K562 (cell line): ENCODE data around the gene INO80.

ENCODE experiments used
- BACH1 ChIP-seq: fragments of 200-800 bp; sonication (Bioruptor generic); IDR thresholded peaks from 2 replicates; pipeline ENCODE4 v1.6.1; 2016; ENCODE audit warnings: missing genetic modification characterization, missing compliant biosample characterization
- CTCF ChIP-seq, 3 experiments: IDR thresholded peaks in 2 of 3; conservative IDR thresholded peaks in 1 of 3; 2 replicates each; pipeline ENCODE4 v1.5.1; 2011 to 2012; ENCODE audit warnings: low read length in 3 of 3, mild to moderate bottlenecking in 3 of 3, control low read depth in 2 of 3, improper control_type of control experiment in 1 of 3, inconsistent platforms in 1 of 3, low read depth in 1 of 3, mixed read lengths in 1 of 3, moderate library complexity in 1 of 3; ENCODE audit not compliant: insufficient read depth in 2 of 3
- EP300 ChIP-seq: IDR thresholded peaks from 2 replicates; pipeline ENCODE4 v1.6.1; 2012; ENCODE audit warnings: low read length, improper control_type of control experiment
- ETV6 ChIP-seq, 3 experiments: fragments of 150-350 bp in 1 of 3; sonication (generic) in 1 of 3; formaldehyde crosslinking in 1 of 3; IDR thresholded peaks; 2 replicates each; pipeline versions ENCODE4 v1.6.1 to v1.8.0; 2014 to 2022; ENCODE audit warnings: borderline replicate concordance in 2 of 3, low read depth in 2 of 3, antibody characterized with exemption in 1 of 3, low read length in 1 of 3, mild to moderate bottlenecking in 1 of 3, missing genetic modification reagents in 1 of 3
- FOXA1 ChIP-seq: fragments of 450-650 bp; IDR thresholded peaks from 2 replicates; pipeline ENCODE4 v1.6.1; 2016; ENCODE audit warnings: mild to moderate bottlenecking, borderline replicate concordance
- POLR2A ChIP-seq: fragments of 450-650 bp; conservative IDR thresholded peaks from 2 replicates; pipeline ENCODE4 v1.6.1; 2016
- PPARD ChIP-seq: fragments of 250-450 bp; sonication (Bioruptor Pico); IDR thresholded peaks from 2 replicates; pipeline ENCODE4 v1.8.0; 2022; ENCODE audit warnings: inconsistent platforms, mild to moderate bottlenecking, moderate library complexity
- SMARCA4 ChIP-seq: fragments of 450-650 bp; IDR thresholded peaks from 2 replicates; pipeline ENCODE4 v1.6.1; 2016
- SNAPC5 ChIP-seq: fragments of 250-450 bp; sonication (Bioruptor Pico); IDR thresholded peaks from 2 replicates; pipeline ENCODE4 v1.8.0; 2021; ENCODE audit warnings: moderate library complexity, mild to moderate bottlenecking, inconsistent platforms
- ZNF217 ChIP-seq: sonication (generic); formaldehyde crosslinking; IDR thresholded peaks from 2 replicates; pipeline ENCODE4 v1.8.0; 2022; ENCODE audit warnings: mild to moderate bottlenecking, missing genetic modification reagents
- ZSCAN29 ChIP-seq: fragments of 450-650 bp; IDR thresholded peaks from 2 replicates; pipeline ENCODE4 v1.6.1; 2017

DNA sequence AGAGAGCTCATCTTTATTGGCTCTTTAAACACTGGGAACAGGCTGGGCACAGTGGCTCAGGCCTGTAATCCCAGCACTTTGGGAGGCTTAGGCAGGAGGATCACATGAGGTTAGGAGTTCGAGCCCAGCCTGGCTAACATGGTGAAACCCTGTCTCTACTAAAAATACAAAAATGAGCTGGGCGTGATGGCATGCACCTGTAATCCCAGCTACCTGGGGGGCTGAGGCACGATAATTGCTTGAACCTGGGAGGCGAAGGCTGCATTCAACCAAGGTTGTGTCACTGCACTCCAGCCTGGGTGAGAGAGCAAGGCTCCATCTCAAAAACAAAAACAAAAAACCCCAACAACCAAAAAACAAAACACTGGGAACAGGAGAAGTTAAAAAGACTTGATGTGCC is 90.7 kb downstream of the INO80 start:
- TF ChIP-seq CTCF (IDR thresholded peaks at IDR 0.05 in 2 of 3, conservative IDR thresholded peaks at IDR 0.05 in 1 of 3; ENCODE audit: insufficient read depth in 2 of 3, low read depth in 1 of 3, low read length in 3 of 3) (no peak), EP300 (no peak), ZNF217 (CRISPR knock-in tag) (no peak), ZSCAN29 (no peak), SMARCA4 (no peak), BACH1 (no peak), PPARD (no peak), POLR2A (no peak), SNAPC5 (CRISPR knock-in tag) (no peak), ETV6 (IDR thresholded peaks at IDR 0.05; ENCODE audit: borderline replicate concordance in 1 of 2, low read depth in 2 of 2, low read length in 1 of 2) (no peak), ETV6 (CRISPR knock-in tag; IDR thresholded peaks at IDR 0.05; ENCODE audit: borderline replicate concordance) (no peak), FOXA1 (no peak)
